GM12878 (cell line): ENCODE measurements around the gene KPTN. TPM values are rescaled to one million over a fixed set of nuclear protein-coding genes. Genes with fewer than 3 reads are reported as not detected.

ENCODE experiments used
- ATAC-seq: fragments of 200-7000 bp; cut with Tn5 transposase; 3 replicates; pipeline ENCODE4 v1.9.1; 2020; ENCODE audit warnings: mild to moderate bottlenecking, moderate library complexity
- BruUV-seq: library from RNA; stranded (reverse); fragments of 400-500 nt; replicated peaks from 2 replicates; lab custom pipeline; 2021; lab: Mats Ljungman, UMichigan
- CTCF ChIA-PET: fragments of 300-600 bp; sonication (Branson Sonifier 250); formaldehyde crosslinking; extraction: SDS; loops from one replicate; lab custom pipeline; 2021; ENCODE audit warnings: inconsistent platforms; lab: Yijun Ruan, JAX
- POLR2A ChIA-PET: fragments of 350-600 bp; formaldehyde crosslinking; extraction: SDS; loops from one replicate; lab custom pipeline; 2021; ENCODE audit warnings: inconsistent platforms; lab: Charles Lee
- RAD21 ChIA-PET: fragments of 300-600 bp; sonication (Branson Sonifier 250); formaldehyde crosslinking; loops from one replicate; lab custom pipeline; 2023; ENCODE audit warnings: antibody characterized with exemption; ENCODE audit not compliant: unreplicated experiment; lab: Charles Lee
- SMC1A ChIA-PET: fragments of 300-600 bp; sonication (Branson Sonifier 250); formaldehyde crosslinking; loops from one replicate; lab custom pipeline; 2023; ENCODE audit not compliant: unreplicated experiment, uncharacterized antibody; lab: Charles Lee
- DNase-seq: peaks from one replicate; pipeline ENCODE4 v3.0.0-alpha.2; 2011; ENCODE audit warnings: low read depth, low spot score
- FAIRE-seq: peaks from 3 replicates; lab custom pipeline; 2011; peaks lifted over from hg19 to GRCh38; lab: Jason Lieb, UNC
- H2AFZ ChIP-seq: 2 replicates; pipeline ENCODE4 v1.6.0; 2011; ENCODE audit warnings: low read depth, low read length, control low read depth; ENCODE audit not compliant: control insufficient read depth
- H3K27ac ChIP-seq: 2 replicates; pipeline ENCODE4 v1.5.1; 2011; ENCODE audit warnings: control low read depth; ENCODE audit not compliant: control insufficient read depth, insufficient read depth
- H3K27me3 ChIP-seq, 2 experiments: replicated peaks in 1 of 2; 2 replicates each; pipeline versions ENCODE4 v1.6.0 to v1.6.1; 2011; ENCODE audit warnings: low read length in 1 of 2; ENCODE audit not compliant: control insufficient read depth in 2 of 2, insufficient read depth in 2 of 2
- H3K36me3 ChIP-seq, 2 experiments: 2 replicates each; pipeline ENCODE4 v1.5.1; 2011; ENCODE audit warnings: low read length in 1 of 2; ENCODE audit not compliant: control insufficient read depth in 2 of 2, insufficient read depth in 2 of 2
- H3K4me1 ChIP-seq: 2 replicates; pipeline ENCODE4 v1.6.1; 2011; ENCODE audit warnings: mild to moderate bottlenecking, low read length, moderate library complexity, mixed read lengths; ENCODE audit not compliant: control insufficient read depth, insufficient read depth
- H3K4me2 ChIP-seq: 2 replicates; pipeline ENCODE4 v1.6.0; 2011; ENCODE audit warnings: control low read depth; ENCODE audit not compliant: control insufficient read depth, insufficient read depth
- H3K4me3 ChIP-seq: fragments of 200-600 bp; sonication (generic); 2 replicates; pipeline ENCODE4 v1.5.1; 2016
- H3K79me2 ChIP-seq: 2 replicates; pipeline ENCODE4 v1.6.0; 2011; ENCODE audit warnings: low read length; ENCODE audit not compliant: control insufficient read depth, insufficient read depth
- H3K9ac ChIP-seq: 2 replicates; pipeline ENCODE4 v1.8.0; 2011; ENCODE audit warnings: low read length, control low read depth, mixed read lengths; ENCODE audit not compliant: control insufficient read depth, insufficient read depth
- H3K9me3 ChIP-seq: replicated peaks from 3 replicates; pipeline ENCODE4 v1.5.1; 2011; ENCODE audit warnings: mild to moderate bottlenecking, low read length; ENCODE audit not compliant: control insufficient read depth, insufficient read depth
- H4K20me1 ChIP-seq: 2 replicates; pipeline ENCODE4 v1.6.0; 2011; ENCODE audit not compliant: control insufficient read depth, insufficient read depth
- ASH2L ChIP-seq: fragments of 300-600, 200-600 bp; sonication (generic); IDR thresholded peaks from 2 replicates; pipeline ENCODE4 v1.6.1; 2017; ENCODE audit warnings: low read depth, mild to moderate bottlenecking, borderline replicate concordance
- BCL3 ChIP-seq: IDR thresholded peaks from 2 replicates; pipeline ENCODE4 v1.6.1; 2011; ENCODE audit warnings: borderline replicate concordance, low read depth, mild to moderate bottlenecking, moderate library complexity, low read length; ENCODE audit not compliant: insufficient read depth, poor library complexity, severe bottlenecking
- ELK1 ChIP-seq: IDR thresholded peaks from 2 replicates; pipeline ENCODE4 v1.6.1; 2012; ENCODE audit warnings: low read depth, low read length, improper control_type of control experiment
- EZH2 ChIP-seq: IDR thresholded peaks from 2 replicates; pipeline ENCODE4 v1.6.1; 2012; ENCODE audit warnings: low read depth, mild to moderate bottlenecking, control low read depth, inconsistent platforms, low read length, borderline replicate concordance; ENCODE audit not compliant: control insufficient read depth
- IKZF2 ChIP-seq, 2 experiments: fragments of 450-650 bp; IDR thresholded peaks; 2 replicates each; pipeline ENCODE4 v1.6.1; 2017; ENCODE audit warnings: mild to moderate bottlenecking in 2 of 2, moderate library complexity in 2 of 2
- KDM1A ChIP-seq: fragments of 200-600 bp; sonication (generic); IDR thresholded peaks from 2 replicates; pipeline ENCODE4 v1.6.1; 2016; ENCODE audit warnings: borderline replicate concordance
- LARP7 ChIP-seq: fragments of 450-650 bp; IDR thresholded peaks from 2 replicates; pipeline ENCODE4 v1.6.1; 2017; ENCODE audit warnings: mild to moderate bottlenecking
- MTA2 ChIP-seq: fragments of 450-650 bp; IDR thresholded peaks from 2 replicates; pipeline ENCODE4 v1.6.1; 2016; ENCODE audit warnings: low read depth, mild to moderate bottlenecking, moderate library complexity
- NFYA ChIP-seq: IDR thresholded peaks from 2 replicates; pipeline ENCODE4 v1.6.1; 2011; ENCODE audit warnings: low read depth, mild to moderate bottlenecking, low read length, improper control_type of control experiment, borderline replicate concordance
- PRDM15 ChIP-seq: fragments of 450-650 bp; formaldehyde crosslinking; IDR thresholded peaks from 2 replicates; pipeline ENCODE4 v1.4.0; 2020; ENCODE audit warnings: mild to moderate bottlenecking, moderate library complexity
- SIN3A ChIP-seq: IDR thresholded peaks from 2 replicates; pipeline ENCODE4 v1.6.1; 2012; ENCODE audit warnings: low read depth, low read length, improper control_type of control experiment
- SMAD5 ChIP-seq: IDR thresholded peaks from 2 replicates; pipeline ENCODE4 v1.6.1; 2016; ENCODE audit warnings: antibody characterized with exemption, low read depth
- SUZ12 ChIP-seq: fragments of 200-600 bp; sonication (generic); IDR thresholded peaks from one replicate; pipeline ENCODE4 v1.6.1; 2018; ENCODE audit warnings: antibody characterized with exemption, mild to moderate bottlenecking; ENCODE audit not compliant: unreplicated experiment
- YY1 ChIP-seq: IDR thresholded peaks from 2 replicates; pipeline ENCODE4 v1.6.1; 2011; ENCODE audit warnings: low read depth, mild to moderate bottlenecking, low read length
- WGBS: methylation state at CpG from one replicate; pipeline ENCODE4 v1.1.6; 2016; ENCODE audit warnings: low lambda C conversion rate; ENCODE audit not compliant: insufficient replicate concordance, insufficient coverage; ENCODE audit errors: missing lambda C conversion rate; 5-methylcytosine and 5-hydroxymethylcytosine counted together
- in situ Hi-C: fragments of 300-500 bp; cut with MboI; formaldehyde crosslinking; loops from 9 replicates; pipeline ENCODE4 v1.14.3; 2018; ENCODE audit warnings: mixed read lengths
- intact Hi-C: fragments of 100-400 bp; cut with micrococcal nuclease; formaldehyde crosslinking; loops from one replicate; pipeline ENCODE4 v1.14.2; 2022; ENCODE audit not compliant: unreplicated experiment
- polyA plus RNA-seq, 11 experiments: library from polyadenylated mRNA; depleted of rRNA in 4 of 11; unstranded in 6 of 11; stranded (reverse) in 5 of 11; fragments of >200 nt; fragmentation: Nextera tagmentation in 4 of 11; fragmentation: Illumina TruSeq in 1 of 11; extraction: Ambion mirVana in 4 of 11; extraction: Trizol in 1 of 11; gene quantifications; 1 replicate in 1 of 11; 2 replicates in 10 of 11; pipeline versions ENCODE4 v1.2.1 to v1.2.3, GENCODE V29; 2011 to 2016; ENCODE audit warnings: inconsistent platforms in 2 of 11, missing spikeins in 2 of 11, low read depth in 1 of 11
- total RNA-seq, 4 experiments: library from RNA; depleted of rRNA in 3 of 4; stranded (reverse); fragments of >200 nt in 3 of 4; fragmentation: Illumina TruSeq in 1 of 4; extraction: Trizol in 1 of 4; gene quantifications; 2 replicates each; pipeline versions ENCODE4 v1.2.1 to v1.2.3, GENCODE V29; 2013 to 2021
- TF ChIP-seq, protein P1 (sequence below): fragments of 450-650 bp; IDR thresholded peaks from 2 replicates; pipeline ENCODE4 v1.6.1; 2018; ENCODE audit warnings: borderline replicate concordance, mild to moderate bottlenecking; ENCODE audit not compliant: partially characterized antibody

Gene KPTN
- total and polyA plus RNA-seq, 10 of the 15 experiments (the other 5 are each of a cell fraction or from before 2014, with no cell fraction given): 0.60 to 10.1 (median 6.0) TPM

DNA sequence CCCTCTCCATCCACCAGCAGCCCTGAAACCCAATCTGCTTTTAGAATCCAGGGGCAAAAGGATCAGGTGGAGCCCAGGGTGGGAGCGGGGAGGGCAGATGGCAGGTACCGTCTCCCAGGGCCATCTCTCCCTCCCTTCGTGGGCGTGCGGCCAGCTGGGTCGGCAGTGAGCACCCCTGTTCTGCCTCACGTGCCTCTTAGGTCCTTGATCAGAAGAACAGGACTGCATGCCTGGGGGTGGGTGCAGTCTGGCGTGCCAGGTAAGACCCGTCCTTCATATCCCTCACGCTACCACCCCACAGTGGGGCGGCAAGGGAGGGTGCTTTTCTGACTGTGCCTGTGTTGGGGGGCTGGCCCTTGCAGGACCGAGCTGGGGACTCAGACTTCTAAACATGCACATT lies 14.3 kb downstream of the KPTN start:
- Histone ChIP-seq H3K4me3 (no peak overlapping the region), H4K20me1 (no peaks in the 10 kb centered on the region), H3K4me1 (no peaks in the 10 kb centered on the region), H3K27ac (no peak overlapping the region), H3K9me3 (no peaks in the 10 kb centered on the region), H3K4me2 (no peak overlapping the region), H3K36me3 (no peaks in the 10 kb centered on the region), H3K27me3 (peaks cover 5 to 7% of the 10 kb centered on the region in 2 experiments; a peak in 3 of 4 replicates), H3K79me2 (no peaks in the 10 kb centered on the region), H3K9ac (no peak overlapping the region), H2AFZ (no peak overlapping the region)
- no peak for DNase-seq
- RAD21 ChIA-PET: no interaction called here
- SMC1A ChIA-PET: no interaction called here
- intact Hi-C loops: no loop called here
- in situ Hi-C loops: no loop called here
- CTCF ChIA-PET: no interaction called here
- POLR2A ChIA-PET: no interaction called here
- no peak for FAIRE-seq
- no peak for ATAC-seq
- WGBS: 1% methylated on average over 12 of the region's 12 CpGs
- no TSS peak for BruUV-seq
- TF ChIP-seq KDM1A: no peak
- TF ChIP-seq SUZ12: no peak
- no peak for TF ChIP-seq SIN3A
- no peak for TF ChIP-seq NFYA
- TF ChIP-seq ELK1: no peak
- no peak for TF ChIP-seq MTA2
- TF ChIP-seq, protein P1, sequence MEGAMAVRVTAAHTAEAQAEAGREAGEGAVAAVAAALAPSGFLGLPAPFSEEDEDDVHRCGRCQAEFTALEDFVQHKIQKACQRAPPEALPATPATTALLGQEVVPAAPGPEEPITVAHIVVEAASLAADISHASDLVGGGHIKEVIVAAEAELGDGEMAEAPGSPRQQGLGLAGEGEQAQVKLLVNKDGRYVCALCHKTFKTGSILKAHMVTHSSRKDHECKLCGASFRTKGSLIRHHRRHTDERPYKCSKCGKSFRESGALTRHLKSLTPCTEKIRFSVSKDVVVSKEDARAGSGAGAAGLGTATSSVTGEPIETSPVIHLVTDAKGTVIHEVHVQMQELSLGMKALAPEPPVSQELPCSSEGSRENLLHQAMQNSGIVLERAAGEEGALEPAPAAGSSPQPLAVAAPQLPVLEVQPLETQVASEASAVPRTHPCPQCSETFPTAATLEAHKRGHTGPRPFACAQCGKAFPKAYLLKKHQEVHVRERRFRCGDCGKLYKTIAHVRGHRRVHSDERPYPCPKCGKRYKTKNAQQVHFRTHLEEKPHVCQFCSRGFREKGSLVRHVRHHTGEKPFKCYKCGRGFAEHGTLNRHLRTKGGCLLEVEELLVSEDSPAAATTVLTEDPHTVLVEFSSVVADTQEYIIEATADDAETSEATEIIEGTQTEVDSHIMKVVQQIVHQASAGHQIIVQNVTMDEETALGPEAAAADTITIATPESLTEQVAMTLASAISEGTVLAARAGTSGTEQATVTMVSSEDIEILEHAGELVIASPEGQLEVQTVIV: no peak
- TF ChIP-seq BCL3: no peak
- no peak for TF ChIP-seq YY1
- TF ChIP-seq SMAD5: no peak
- TF ChIP-seq IKZF2 (IDR thresholded peaks at IDR 0.05): no peak
- no peak for TF ChIP-seq EZH2
- no peak for TF ChIP-seq ASH2L
- no peak for TF ChIP-seq PRDM15 (CRISPR knock-in tag)
- no peak for TF ChIP-seq LARP7
